ENCODE measurements around the gene CDC37.

The CDC37 gene

DNA sequence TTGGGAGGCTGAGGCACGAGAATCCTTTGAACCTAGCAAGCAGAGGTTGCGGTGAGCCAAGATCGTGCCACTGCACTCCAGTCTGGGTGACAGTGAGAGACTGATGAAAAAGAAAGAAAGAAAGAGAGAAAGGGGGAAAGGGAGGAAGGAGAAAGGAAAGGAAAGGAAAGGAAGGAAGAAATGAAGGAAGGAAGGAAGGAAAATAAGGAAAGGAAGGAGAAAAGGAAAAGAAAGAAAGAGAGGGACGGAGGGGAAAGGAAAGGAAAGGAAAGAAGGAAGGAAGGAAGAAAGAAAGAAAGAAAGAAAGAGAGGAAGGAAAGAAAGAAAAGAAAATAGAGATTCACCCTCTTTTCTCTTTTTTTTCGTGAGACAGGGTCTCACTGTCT lies 25.6 kb upstream of the CDC37 start:
- in situ Hi-C loops (cut with HindIII; ENCODE audit: low pct_unique_long_range_greater_than_20kb, low sequenced_read_pairs) = no loop called here
- TF ChIP-seq JUND (IDR thresholded peaks at IDR 0.05; ENCODE audit: low read depth) = no peak
- DNase-seq (ENCODE audit: low read depth in 1 of 2, low spot score in 1 of 2) = no peak

DNA sequence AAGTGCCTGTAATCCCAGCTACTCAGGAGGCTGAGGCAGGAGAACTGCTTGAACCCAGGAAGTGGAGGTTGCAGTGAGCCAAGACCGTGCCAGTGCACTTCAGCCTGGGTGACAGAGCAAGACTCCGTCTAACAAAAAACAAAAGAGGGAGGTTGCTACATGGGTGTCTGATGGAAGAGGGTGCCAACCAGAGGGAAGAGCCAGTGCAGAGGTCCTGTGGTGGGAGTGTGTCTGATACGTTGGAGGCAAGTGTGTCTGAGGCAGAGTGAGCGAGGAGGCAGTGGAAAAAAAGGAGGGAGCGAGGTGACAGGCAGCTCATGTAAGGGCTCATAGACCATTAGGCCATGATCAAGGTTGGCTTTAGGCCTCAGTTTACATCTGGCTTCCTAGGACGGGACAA lies 23.8 kb upstream of the CDC37 start:
- no peak for DNase-seq (ENCODE audit: low read depth in 1 of 2, low spot score in 1 of 2)
- no peak for TF ChIP-seq JUND (IDR thresholded peaks at IDR 0.05; ENCODE audit: low read depth)
- in situ Hi-C loops (cut with HindIII; ENCODE audit: low pct_unique_long_range_greater_than_20kb, low sequenced_read_pairs) = no loop called here

DNA sequence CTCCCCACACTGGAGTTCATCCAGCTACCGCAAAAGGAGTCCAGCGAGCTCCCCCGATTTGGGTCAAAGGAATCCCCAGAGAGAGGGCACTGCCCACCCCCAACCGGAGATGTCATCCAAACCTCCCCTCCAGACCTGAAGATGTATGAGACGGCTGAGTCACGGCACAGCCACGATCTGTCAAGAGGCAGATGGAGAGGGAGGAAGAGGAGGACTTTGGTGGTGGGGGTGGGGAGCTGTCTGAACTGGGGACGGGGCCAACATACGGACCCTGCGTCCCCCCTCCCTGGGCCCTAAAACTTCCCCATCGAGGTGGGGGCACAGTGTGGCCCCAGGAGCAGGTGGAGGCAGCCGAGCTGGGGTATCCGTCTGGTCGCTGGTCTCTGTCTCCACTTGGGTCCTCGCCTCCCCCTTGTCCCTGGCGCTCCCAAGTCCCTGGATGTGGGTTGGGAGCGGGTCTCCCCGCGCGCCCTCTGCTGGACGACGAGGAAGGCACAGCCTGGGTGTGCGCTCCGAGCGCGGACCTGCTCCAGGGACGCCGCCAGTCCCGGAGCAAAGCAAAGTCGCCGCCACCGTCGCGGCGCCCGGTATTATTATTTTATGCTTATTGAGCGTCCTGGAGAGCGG lies 20.8 kb upstream of the CDC37 start:
- no peak for TF ChIP-seq JUND (IDR thresholded peaks at IDR 0.05; ENCODE audit: low read depth)
- peak; percentile 80 to 91 for DNase-seq (ENCODE audit: low read depth in 1 of 2, low spot score in 1 of 2)
- in situ Hi-C loops (cut with HindIII; ENCODE audit: low pct_unique_long_range_greater_than_20kb, low sequenced_read_pairs) = no loop called here

DNA sequence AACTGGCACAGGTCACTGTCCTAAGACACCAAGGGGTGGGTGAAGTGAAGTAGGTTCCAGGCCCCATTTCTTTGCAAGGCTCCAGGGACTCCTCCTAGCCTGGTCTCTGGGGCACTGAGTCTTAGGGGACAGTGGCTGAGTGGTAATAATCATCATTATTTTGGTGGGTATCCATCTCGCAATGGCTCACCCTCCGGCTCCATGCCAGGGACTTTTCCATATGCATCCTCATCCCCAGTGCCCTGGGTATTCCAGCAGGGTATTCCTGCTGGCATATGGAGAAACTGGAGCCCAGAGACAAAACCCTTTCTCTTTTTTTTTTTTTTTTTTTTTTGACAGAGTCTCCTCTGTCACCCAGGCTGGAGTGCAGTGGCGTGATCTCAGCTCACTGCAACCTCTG lies 19.5 kb upstream of the CDC37 start:
- in situ Hi-C loops (cut with HindIII; ENCODE audit: low pct_unique_long_range_greater_than_20kb, low sequenced_read_pairs) = no loop called here
- no peak for TF ChIP-seq JUND (IDR thresholded peaks at IDR 0.05; ENCODE audit: low read depth)
- DNase-seq (ENCODE audit: low read depth in 1 of 2, low spot score in 1 of 2) = no peak

DNA sequence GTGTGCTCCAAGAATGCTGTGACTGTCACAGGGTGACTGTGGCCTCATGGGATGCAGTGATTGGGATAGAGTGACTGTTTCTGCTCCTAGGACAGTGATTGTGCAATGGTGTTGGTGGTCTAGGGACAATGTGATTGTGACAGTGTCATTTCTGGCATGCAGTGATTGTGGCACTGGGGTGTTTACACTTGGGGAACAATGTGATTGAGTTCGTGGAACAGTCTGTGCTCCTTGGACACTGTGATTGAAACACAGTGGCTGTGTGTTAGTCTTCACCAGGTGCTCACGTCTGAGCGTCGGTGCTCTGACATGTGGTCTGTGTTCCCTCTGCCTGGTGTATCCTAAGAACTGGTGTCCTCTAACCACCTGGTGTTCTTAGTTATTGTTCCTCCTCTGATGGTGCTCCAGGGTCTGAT lies 18.7 kb upstream of the CDC37 start:
- TF ChIP-seq JUND (IDR thresholded peaks at IDR 0.05; ENCODE audit: low read depth) = no peak
- no peak for DNase-seq (ENCODE audit: low read depth in 1 of 2, low spot score in 1 of 2)
- in situ Hi-C loops (cut with HindIII; ENCODE audit: low pct_unique_long_range_greater_than_20kb, low sequenced_read_pairs) = no loop called here

DNA sequence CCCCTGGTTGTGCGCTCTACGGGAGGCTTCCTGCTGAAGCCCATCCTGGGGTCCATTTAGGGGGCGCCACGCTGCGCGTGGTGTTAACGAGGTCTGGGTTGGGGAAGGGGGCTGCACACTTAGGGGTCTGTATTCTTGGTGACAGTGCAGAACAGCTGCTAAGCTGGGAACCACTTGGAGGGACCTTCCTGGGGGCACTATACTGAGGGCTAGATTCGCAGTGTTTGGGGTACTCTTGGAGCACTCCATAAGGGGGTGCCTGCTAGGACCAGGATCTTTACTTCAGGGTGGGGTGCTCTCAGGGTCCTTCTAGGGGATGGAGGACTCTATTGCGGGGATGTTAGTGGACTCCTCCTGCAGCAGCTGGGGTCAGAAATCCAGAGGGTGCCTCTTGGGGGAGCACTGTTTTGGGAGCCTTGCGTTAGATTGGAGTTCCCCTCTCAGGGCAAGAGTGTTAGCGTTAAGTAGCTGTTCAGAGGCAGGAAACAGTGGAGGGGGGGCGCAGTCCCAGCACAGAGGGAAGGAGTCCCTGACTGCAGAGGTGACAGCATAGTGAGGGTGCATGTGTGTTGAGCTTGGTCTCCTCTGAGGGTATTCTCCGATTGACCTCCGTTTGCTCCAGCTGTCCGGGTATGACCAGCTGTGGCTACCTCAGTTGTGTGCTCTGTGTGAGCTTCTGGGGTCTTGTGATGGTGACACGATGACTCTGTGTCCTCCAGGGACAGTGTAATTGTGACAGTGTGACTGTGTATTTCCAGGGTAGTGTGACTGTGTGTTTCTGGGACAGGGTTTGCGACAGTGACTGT lies 18.1 kb upstream of the CDC37 start:
- in situ Hi-C loops (cut with HindIII; ENCODE audit: low pct_unique_long_range_greater_than_20kb, low sequenced_read_pairs) = no loop called here

DNA sequence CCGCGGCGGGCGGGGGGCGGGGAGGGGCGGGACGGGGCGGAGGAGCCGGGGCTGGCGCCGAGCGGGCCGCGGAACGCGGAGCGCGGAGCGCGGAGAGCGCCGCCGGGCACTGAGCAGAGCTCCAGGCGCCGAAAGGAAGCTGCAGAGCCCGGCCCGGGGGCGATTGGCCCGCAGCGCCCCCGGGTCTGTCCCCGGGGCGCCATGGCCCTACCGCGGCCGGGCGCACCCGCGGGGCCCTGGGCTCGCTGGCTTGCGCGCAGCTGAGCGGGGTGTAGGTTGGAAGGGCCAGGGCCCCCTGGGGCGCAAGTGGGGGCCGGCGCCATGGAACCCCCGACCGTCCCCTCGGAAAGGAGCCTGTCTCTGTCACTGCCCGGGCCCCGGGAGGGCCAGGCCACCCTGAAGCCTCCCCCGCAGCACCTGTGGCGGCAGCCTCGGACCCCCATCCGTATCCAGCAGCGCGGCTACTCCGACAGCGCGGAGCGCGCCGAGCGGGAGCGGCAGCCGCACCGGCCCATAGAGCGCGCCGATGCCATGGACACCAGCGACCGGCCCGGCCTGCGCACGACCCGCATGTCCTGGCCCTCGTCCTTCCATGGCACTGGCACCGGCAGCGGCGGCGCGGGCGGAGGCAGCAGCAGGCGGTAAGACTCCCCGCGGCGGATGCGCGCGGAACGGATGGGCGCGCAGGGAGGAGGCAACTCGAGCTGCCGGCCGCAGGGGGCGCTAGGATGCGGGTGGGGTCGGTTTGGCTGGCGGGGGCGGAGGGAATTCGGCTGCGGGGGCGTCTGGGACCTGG lies 17.3 kb upstream of the CDC37 start, which contains the start of gene PDE4A:
Gene PDE4A (plus strand): TSS at position 95 of the 796 bp plus-strand sequence. CDS start 227 bp downstream, at position 322.
- TF ChIP-seq JUND (IDR thresholded peaks at IDR 0.05; ENCODE audit: low read depth) = no peak
- in situ Hi-C loops (cut with HindIII; ENCODE audit: low pct_unique_long_range_greater_than_20kb, low sequenced_read_pairs) = no loop called here
- DNase-seq (ENCODE audit: low read depth in 1 of 2, low spot score in 1 of 2) = peak in 1 of 2 experiments; percentile 42

More for the DNA sequence above, 18.1 kb upstream of the CDC37 start:
- TF ChIP-seq JUND (IDR thresholded peaks at IDR 0.05; ENCODE audit: low read depth) = no peak
- DNase-seq (ENCODE audit: low read depth in 1 of 2, low spot score in 1 of 2) = no peak

DNA sequence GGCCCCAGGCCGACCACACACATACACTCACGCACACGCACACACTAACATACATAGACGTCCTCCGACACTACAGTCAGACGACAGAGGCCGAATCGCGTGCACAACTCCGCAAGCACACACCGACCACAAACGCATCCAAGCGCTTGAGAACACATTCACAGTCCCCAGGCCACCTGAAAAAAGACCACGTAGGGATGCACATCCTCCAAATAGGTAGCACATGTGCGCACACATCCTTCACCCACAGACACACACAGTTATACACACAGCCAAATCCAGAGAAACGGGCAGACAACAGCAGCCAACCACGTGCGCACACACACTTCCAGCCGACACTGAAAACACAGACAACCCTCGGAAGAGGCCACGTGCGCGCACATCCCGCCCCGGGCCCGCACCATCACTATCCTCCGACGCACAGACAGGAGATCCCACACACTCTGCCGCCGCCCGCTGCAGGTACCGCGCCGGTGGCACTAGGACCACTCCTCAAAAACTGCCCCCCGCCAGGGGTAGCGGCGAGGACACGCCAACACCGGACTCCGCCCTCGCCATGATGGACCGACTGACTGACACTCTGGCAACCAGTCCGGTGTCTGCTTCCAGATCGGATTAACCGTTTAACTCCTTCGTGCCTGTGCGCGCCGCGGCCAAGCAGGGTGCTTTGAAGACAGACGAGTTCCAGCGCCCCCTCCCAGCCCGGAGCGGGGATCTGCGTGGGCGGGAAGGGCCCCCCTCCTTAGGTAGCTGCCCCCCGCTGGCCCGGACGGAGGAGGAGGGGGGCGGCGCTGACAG lies 16.5 kb upstream of the CDC37 start:
- DNase-seq (ENCODE audit: low read depth in 1 of 2, low spot score in 1 of 2) = peak in 1 of 2 experiments; percentile 63
- in situ Hi-C loops (cut with HindIII; ENCODE audit: low pct_unique_long_range_greater_than_20kb, low sequenced_read_pairs) = no loop called here
- no peak for TF ChIP-seq JUND (IDR thresholded peaks at IDR 0.05; ENCODE audit: low read depth)

DNA sequence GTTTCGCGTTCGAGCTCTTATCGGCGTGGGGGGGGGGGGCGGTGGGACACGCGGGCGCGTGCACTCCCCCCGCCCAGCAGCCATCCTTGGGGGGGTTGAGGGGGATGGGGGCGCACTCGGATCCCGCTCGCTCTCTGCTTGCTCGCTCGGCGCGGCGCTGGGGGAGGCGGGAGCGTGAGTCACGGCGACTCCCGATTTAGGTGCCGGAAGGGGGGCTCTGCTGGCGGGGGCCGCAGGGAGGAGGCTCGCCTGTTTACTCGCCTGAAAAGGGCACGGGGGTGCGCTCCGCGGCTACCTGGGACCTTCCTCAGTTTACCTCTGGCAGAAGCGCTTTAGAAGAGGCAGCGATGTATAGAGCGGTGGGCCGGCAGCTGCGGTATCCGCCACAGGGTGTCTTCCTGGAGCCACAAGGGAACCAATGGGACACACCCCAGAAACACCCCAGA lies 15.9 kb upstream of the CDC37 start:
- no peak for DNase-seq (ENCODE audit: low read depth in 1 of 2, low spot score in 1 of 2)
- in situ Hi-C loops (cut with HindIII; ENCODE audit: low pct_unique_long_range_greater_than_20kb, low sequenced_read_pairs) = no loop called here
- TF ChIP-seq JUND (IDR thresholded peaks at IDR 0.05; ENCODE audit: low read depth) = no peak

DNA sequence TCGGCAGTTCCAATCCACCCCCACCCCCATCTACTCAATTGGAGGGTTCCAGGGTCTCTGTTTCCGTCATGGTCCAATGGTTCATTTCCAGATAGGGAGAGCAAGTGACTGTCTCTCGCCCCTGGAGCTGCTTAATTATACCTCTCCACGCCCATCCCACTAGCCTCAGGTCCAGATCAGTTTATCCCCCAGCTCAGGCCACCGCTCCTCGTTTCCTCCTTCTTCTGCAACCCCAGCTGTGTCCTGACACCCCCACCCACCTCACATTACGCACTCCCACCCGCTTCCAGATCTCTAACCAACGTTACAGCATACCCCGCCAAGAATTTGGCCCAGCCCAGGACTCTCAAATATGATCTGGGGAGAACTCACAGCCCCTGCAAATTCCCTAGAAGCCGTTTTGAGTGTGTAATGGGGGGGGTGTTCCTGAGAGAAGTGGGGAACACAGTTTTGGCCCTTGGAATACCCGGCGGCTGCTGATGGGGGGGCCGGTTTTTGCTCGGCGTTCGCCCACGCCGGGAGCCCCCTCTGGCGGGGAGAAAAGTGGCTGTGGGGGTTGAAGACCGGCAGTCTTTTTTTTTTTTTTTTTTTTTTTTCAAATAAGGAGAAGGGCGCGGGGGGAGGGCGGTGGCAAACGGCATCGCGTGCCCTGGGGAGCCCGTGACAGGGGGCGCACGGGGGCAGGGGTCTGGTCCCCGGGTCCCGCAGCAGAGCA lies 15.3 kb upstream of the CDC37 start:
- DNase-seq (ENCODE audit: low read depth in 1 of 2, low spot score in 1 of 2) = no peak
- in situ Hi-C loops (cut with HindIII; ENCODE audit: low pct_unique_long_range_greater_than_20kb, low sequenced_read_pairs) = no loop called here
- no peak for TF ChIP-seq JUND (IDR thresholded peaks at IDR 0.05; ENCODE audit: low read depth)

DNA sequence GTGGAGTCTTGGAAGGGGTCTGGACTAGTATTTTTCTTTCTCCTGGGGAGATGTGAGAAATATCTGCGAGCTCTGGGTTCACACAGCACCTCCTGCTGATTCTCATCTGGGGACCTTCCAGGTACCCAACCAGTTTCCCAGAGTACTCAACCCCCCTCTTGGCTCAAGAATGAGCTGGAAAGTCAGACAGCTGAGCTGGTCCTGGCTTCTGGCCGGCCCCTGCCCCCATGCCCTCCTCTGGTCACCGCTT lies 14.8 kb upstream of the CDC37 start:
- no peak for DNase-seq (ENCODE audit: low read depth in 1 of 2, low spot score in 1 of 2)
- no peak for TF ChIP-seq JUND (IDR thresholded peaks at IDR 0.05; ENCODE audit: low read depth)
- in situ Hi-C loops (cut with HindIII; ENCODE audit: low pct_unique_long_range_greater_than_20kb, low sequenced_read_pairs) = no loop called here
